Body of pancreas (tissue), 4 donors: Measurements from ENCODE around the gene MYBPC1. TPM values are rescaled to one million over a fixed set of nuclear protein-coding genes. Genes with fewer than 3 reads are reported as not detected.

Experiments used
- ATAC-seq: fragments of 150-250 bp; one replicate; pipeline ENCODE4 v1.9.1; 2016
- DNase-seq, 4 donors: peaks; one replicate each; pipeline ENCODE4 v3.0.0-alpha.2; 2019
- H3K27ac ChIP-seq, 4 donors: fragments of 200-600 bp; sonication (generic); 1 replicate in 3 of 4; 2 replicates in 1 of 4; pipeline versions ENCODE4 v1.5.1 to v1.6.1; 2016 to 2019; ENCODE audit warnings: mild to moderate bottlenecking in 1 of 4, mixed read lengths in 1 of 4, moderate library complexity in 1 of 4
- H3K27me3 ChIP-seq, 2 donors: fragments of 200-600 bp; sonication (generic); one replicate each; pipeline ENCODE4 v1.6.0; 2016; ENCODE audit warnings: mild to moderate bottlenecking in 1 of 2
- H3K36me3 ChIP-seq, 2 donors: fragments of 200-600 bp; sonication (generic); replicated peaks in 1 of 2; 2 replicates each; pipeline ENCODE4 v1.5.1; 2016; ENCODE audit warnings: low read depth in 2 of 2; ENCODE audit not compliant: insufficient read depth in 1 of 2
- H3K4me1 ChIP-seq: fragments of 200-600 bp; sonication (generic); one replicate; pipeline ENCODE4 v1.6.0; 2016
- H3K4me3 ChIP-seq, 2 donors: fragments of 200-600 bp; sonication (generic); 1 replicate in 1 of 2; 2 replicates in 1 of 2; pipeline ENCODE4 v1.5.1; 2016 to 2019
- H3K9me3 ChIP-seq, 3 donors: fragments of 200-600 bp; sonication (generic); 1 replicate in 2 of 3; 2 replicates in 1 of 3; pipeline ENCODE4 v1.5.1; 2016
- CTCF ChIP-seq, 7 experiments: fragments of 450-650 bp in 4 of 7; fragments of 200-600 bp in 3 of 7; sonication (generic) in 3 of 7; IDR thresholded peaks; one replicate each; pipeline ENCODE4 v1.5.1; 2016 to 2019; ENCODE audit warnings: antibody characterized with exemption in 7 of 7
- POLR2A ChIP-seq, 3 donors: fragments of 450-650 bp; IDR thresholded peaks; one replicate each; pipeline ENCODE4 v1.6.1; 2016; ENCODE audit warnings: antibody characterized with exemption in 3 of 3, mild to moderate bottlenecking in 2 of 3
- WGBS, 2 donors: methylation state at CpG; one replicate each; pipeline ENCODE4 v1.1.5; 2017; 5-methylcytosine and 5-hydroxymethylcytosine counted together
- intact Hi-C: fragments of 100-400 bp; cut with DNase I; formaldehyde crosslinking; loops from one replicate; pipeline ENCODE4 v1.15.1; 2023
- total RNA-seq, 2 donors: library from RNA; depleted of rRNA; stranded (reverse); fragments of >200 nt; gene quantifications; one replicate each; pipeline ENCODE4 v1.1.0, GENCODE V29; 2016

MYBPC1 gene
- total RNA-seq, 2 donors from 2014 or later, result 0.66 to 0.78 TPM

- WGBS, 2 donors, result 38 to 52% methylated on average over 4 of the region's 4 CpGs
- no peaks in the 10 kb centered on the region for H3K9me3 ChIP-seq
- ATAC-seq, result no peak
These were observed 23.7 kb upstream of the MYBPC1 start for GRCh38 chr12:101571105-101571504.

GRCh38 chr12:101573743-101574142 lies 21.0 kb upstream of the MYBPC1 start:
- H3K27ac ChIP-seq, result no peak overlapping the region
- H3K4me3 ChIP-seq, result no peak overlapping the region
- no peak for TF ChIP-seq CTCF (IDR thresholded peaks at IDR 0.05)
- TF ChIP-seq POLR2A (IDR thresholded peaks at IDR 0.05), result no peak
- intact Hi-C loops, result no loop called here
- 79 to 93% methylated on average over 1 of the region's 1 CpG for WGBS, 2 donors
- no peaks in the 10 kb centered on the region for H3K9me3 ChIP-seq
- DNase-seq (no peak), ATAC-seq (no peak)
- no peaks in the 10 kb centered on the region for H3K36me3 ChIP-seq
- peaks cover 12% of the 10 kb centered on the region for H3K4me1 ChIP-seq
- no peaks in the 10 kb centered on the region for H3K27me3 ChIP-seq

More at GRCh38 chr12:101571105-101571504, 23.7 kb upstream of the MYBPC1 start:
- H3K27ac ChIP-seq, result no peak overlapping the region
- no peak for DNase-seq
- intact Hi-C loops, result no loop called here
- no peak for TF ChIP-seq POLR2A (IDR thresholded peaks at IDR 0.05)
- no peak for TF ChIP-seq CTCF (IDR thresholded peaks at IDR 0.05)
- H3K36me3 ChIP-seq, result no peaks in the 10 kb centered on the region
- peaks cover 12% of the 10 kb centered on the region for H3K4me1 ChIP-seq
- H3K4me3 ChIP-seq, result no peak overlapping the region
- H3K27me3 ChIP-seq, result no peaks in the 10 kb centered on the region

- Histone ChIP-seq H3K27me3 (no peaks in the 10 kb centered on the region), H3K4me3 (no peak overlapping the region), H3K36me3 (no peaks in the 10 kb centered on the region), H3K9me3 (no peaks in the 10 kb centered on the region), H3K4me1 (no peaks in the 10 kb centered on the region), H3K27ac (no peak overlapping the region)
- intact Hi-C loops, result no loop called here
- 53 to 69% methylated on average over 2 of the region's 2 CpGs for WGBS, 2 donors
- TF ChIP-seq CTCF (IDR thresholded peaks at IDR 0.05), result no peak
- no peak for TF ChIP-seq POLR2A (IDR thresholded peaks at IDR 0.05)
- ATAC-seq (no peak), DNase-seq (no peak)
These were observed 16.4 kb upstream of the MYBPC1 start for GRCh38 chr12:101578417-101578816.

GRCh38 chr12:101581190-101581589 lies 13.6 kb upstream of the MYBPC1 start:
- Histone ChIP-seq H3K27ac (no peak overlapping the region), H3K9me3 (no peaks in the 10 kb centered on the region), H3K27me3 (no peaks in the 10 kb centered on the region), H3K4me1 (no peaks in the 10 kb centered on the region), H3K4me3 (no peak overlapping the region), H3K36me3 (no peaks in the 10 kb centered on the region)
- ATAC-seq (no peak), DNase-seq (no peak)
- WGBS, 2 donors, result 15 to 26% methylated on average over 1 of the region's 1 CpG
- TF ChIP-seq CTCF (IDR thresholded peaks at IDR 0.05), result no peak
- TF ChIP-seq POLR2A (IDR thresholded peaks at IDR 0.05), result no peak
- intact Hi-C loops, result no loop called here

GRCh38 chr12:101582937-101583336 lies 11.8 kb upstream of the MYBPC1 start:
- intact Hi-C loops, result no loop called here
- Histone ChIP-seq H3K4me1 (no peaks in the 10 kb centered on the region), H3K36me3 (no peaks in the 10 kb centered on the region), H3K27ac (no peak overlapping the region), H3K9me3 (no peaks in the 10 kb centered on the region), H3K27me3 (no peaks in the 10 kb centered on the region), H3K4me3 (no peak overlapping the region)
- DNase-seq (no peak), ATAC-seq (no peak)
- TF ChIP-seq CTCF (IDR thresholded peaks at IDR 0.05), result no peak
- no peak for TF ChIP-seq POLR2A (IDR thresholded peaks at IDR 0.05)
- 75 to 85% methylated on average over 1 of the region's 1 CpG for WGBS, 2 donors
